Fibroblast of peridontal ligament (primary cell): Measurements from ENCODE around the gene TNNT3.

Experiments used
- DNase-seq: peaks from one replicate; pipeline ENCODE4 v3.0.0-alpha.2; 2010; ENCODE audit errors: extremely low read depth

The TNNT3 gene

GRCh38 chr11:1953489-1954266 is 34.2 kb downstream of the TNNT3 start:
- no peak for DNase-seq

DNA sequence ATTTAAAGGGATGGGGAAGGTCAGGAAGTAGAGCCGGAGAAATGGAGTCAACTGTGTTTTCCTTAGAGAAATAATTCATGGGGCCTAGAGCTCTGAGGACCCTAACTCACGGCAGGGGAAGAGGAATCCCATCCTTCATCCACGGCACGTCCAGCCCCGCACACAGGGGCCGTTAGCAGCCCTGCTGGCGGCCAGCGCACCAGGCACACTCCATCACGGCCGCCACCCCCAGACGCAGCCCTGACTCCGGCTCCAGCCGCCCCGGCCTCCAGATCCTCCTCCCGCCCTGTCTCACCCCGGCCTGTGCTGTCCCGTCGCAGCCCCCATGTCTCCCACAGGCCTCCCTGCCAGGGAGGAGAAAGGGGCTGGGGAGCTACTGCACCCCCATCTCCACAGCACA is 38.9 kb downstream of the TNNT3 start:
- no peak for DNase-seq

DNA sequence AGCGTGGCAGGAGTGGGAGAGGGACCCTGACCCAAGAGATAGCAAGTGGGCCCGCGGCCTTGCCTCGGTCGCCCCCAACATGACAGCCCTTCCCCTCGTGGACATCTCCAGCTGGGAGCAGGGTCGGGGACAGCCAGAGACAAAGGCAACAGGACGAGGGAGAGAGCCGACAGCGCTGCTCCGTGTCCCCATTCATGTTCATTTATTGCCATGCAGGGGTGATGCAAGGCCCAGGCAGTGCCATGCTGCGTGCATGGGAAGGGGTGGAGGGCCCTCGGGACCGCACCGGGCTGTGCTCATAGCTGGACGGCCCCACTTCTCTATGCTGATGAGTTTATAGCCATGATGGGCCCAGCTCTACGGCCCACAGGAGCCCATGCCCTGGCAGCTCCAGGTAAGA is 40.3 kb downstream of the TNNT3 start:
- no peak for DNase-seq

DNA sequence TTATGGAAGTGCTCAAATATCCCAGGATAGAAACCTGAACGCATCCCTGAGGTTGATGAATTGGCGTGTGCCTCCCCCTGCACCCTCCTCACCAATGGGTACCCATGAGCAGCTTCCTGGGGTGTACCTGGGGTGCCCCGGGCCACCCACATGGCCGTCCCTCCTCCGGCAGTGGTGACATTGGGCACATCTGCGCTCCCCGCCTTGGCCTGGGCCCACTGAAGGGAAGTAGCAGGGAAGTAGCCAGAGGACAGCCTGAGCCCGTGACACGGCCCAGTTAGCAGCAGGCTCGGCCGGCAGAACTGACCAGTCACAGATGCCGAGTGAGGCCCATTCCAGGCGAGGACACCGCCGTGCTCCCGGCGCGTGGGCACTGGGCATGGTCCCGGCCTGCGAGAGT is 44.4 kb downstream of the TNNT3 start:
- no peak for DNase-seq

GRCh38 chr11:1964348-1964747 is 44.8 kb downstream of the TNNT3 start:
- no peak for DNase-seq

DNA sequence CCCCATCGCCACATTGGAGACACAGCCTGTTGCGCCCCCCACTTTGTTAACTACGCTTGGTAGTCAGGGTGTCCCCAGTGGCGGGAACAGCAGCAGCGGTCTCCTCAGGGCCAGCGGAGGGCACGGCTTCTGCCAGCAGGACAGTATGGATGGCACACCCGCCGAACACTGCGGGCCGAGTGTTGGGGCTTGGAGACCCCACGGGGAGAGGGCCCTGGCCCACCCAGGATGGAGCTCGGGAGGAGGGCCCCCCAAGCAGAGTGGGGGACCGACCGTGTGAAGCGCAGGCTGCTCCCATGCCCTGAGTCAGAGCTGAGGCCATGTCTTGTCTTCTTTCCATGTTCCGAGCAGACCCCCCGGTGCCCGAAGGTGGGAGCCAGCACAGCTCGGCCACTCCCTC is 45.5 kb downstream of the TNNT3 start:
- no peak for DNase-seq

GRCh38 chr11:1966531-1966930 is 47.0 kb downstream of the TNNT3 start:
- no peak for DNase-seq

DNA sequence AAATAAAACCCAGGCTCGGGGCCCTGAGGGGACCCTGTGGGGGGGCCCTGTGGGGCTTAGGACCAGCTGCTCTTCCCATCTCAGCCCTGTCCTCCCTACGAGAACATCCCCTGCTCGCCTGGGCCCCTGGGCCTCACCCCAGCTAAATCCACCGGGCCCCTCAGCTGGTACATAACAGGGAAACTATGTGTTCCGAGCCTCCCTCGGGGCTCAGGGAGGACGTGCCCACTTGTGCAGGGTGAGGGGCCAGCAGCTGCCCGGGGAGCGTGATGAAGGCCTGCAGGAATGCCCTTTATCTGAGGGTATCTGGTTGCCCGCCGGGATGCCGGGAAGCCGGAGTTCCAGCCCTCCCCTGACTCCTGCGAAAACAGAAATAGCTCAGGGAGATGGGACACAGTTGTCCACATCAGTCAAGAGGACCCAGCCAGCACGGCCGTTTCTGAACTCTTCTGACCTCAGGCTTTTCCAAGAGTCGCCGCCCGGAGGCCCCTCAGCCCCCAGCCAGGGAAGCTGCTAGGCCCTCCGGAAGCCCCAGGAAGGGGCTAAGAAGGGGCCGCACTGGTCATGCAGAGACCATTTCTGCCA is 48.2 kb downstream of the TNNT3 start:
- no peak for DNase-seq

- DNase-seq: no peak
These were observed 49.0 kb downstream of the TNNT3 start for GRCh38 chr11:1968454-1969002.

DNA sequence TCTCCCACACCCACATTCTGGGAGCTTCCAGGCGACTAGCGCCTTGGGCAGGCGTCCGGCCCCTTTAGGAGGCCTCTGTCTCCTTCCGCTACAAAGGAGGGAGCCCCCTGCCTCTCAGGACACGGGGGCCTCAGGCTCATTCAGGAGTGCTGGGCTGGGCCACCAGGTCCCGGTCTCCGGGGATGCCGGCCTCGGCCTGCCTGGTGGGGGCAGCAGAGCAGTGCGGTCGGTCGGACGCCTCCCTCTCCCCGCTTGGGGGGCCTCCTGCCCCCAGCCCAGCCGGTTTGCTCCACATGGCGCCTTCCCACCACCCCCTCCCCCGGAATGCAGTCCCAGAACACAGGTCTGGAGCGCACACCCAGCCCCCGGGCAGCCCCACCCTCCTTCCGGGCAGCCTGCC is 49.5 kb downstream of the TNNT3 start:
- no peak for DNase-seq

GRCh38 chr11:1969776-1970175 is 50.3 kb downstream of the TNNT3 start:
- no peak for DNase-seq

GRCh38 chr11:1970956-1971355 is 51.5 kb downstream of the TNNT3 start:
- DNase-seq: no peak

GRCh38 chr11:1975185-1975584 is 55.7 kb downstream of the TNNT3 start:
- DNase-seq: no peak

- no peak for DNase-seq
These were observed 59.4 kb downstream of the TNNT3 start for GRCh38 chr11:1978720-1979473.

GRCh38 chr11:1979607-1980006 is 60.1 kb downstream of the TNNT3 start:
- DNase-seq: no peak

DNA sequence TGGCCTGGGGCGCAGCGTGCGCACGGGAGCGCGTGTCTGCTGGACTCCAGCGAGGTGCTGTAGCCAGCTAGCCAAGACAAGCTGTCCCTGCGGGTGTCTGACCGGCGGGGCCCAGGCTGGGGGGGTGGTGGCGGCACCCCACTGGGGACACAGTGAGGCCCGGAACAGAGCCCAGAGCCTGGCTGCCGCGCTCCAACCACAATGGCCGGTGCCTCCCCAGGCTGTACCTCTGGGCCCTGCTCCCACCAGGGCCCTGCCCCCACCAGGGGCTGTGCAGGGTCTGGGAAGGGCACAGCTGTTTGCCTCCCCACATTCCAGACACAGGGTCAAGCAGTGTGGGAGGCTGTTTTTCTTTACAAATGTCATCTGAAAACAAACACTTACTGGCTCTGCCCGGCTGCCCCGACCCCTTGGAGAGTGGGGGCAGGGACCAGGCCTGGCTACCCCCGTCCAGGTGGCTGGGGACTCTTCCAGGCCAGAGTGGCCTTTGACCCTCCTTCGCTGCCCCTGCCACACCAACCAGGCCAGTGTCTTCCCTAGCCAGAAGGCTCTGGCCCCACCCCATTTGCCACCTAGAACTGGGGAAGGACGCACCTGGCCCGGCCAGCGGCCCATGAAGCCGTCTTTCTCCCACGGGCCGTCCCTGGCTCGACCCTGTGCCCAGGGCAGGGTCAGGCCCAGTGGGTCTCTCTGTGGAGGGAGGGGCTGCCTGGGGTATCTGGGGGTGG is 63.5 kb downstream of the TNNT3 start:
- DNase-seq: no peak

GRCh38 chr11:1983601-1983961 is 64.1 kb downstream of the TNNT3 start:
- DNase-seq: no peak

DNA sequence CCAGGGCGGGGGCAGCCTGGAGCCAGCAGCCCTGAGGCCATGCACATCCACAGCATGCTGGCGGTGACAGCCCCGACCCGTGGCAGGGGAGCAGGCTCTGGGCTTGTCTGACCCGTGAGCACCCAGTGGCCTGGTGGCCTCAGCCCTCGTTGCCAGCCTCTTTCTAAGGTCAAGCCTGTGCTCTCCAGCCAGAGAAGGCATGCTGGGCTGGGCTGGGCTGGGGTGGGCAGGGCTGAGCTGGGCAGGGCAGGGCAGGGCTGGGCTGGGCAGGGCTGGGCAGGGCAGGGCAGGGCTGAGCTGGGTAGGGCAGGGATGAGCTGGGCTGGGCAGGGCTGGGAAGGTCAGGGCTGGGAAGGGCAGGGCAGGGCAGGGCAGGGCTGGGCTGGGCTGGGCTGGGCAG is 67.5 kb downstream of the TNNT3 start:
- no peak for DNase-seq

GRCh38 chr11:1988174-1988573 is 68.7 kb downstream of the TNNT3 start:
- DNase-seq: no peak
